ENCODE results near the gene PLCG2. TPM values are rescaled to one million over a fixed set of nuclear protein-coding genes. Genes with fewer than 3 reads are reported as not detected.

PLCG2 gene
- total RNA-seq, 1 experiment from 2014 or later, result 6.0 TPM

DNA sequence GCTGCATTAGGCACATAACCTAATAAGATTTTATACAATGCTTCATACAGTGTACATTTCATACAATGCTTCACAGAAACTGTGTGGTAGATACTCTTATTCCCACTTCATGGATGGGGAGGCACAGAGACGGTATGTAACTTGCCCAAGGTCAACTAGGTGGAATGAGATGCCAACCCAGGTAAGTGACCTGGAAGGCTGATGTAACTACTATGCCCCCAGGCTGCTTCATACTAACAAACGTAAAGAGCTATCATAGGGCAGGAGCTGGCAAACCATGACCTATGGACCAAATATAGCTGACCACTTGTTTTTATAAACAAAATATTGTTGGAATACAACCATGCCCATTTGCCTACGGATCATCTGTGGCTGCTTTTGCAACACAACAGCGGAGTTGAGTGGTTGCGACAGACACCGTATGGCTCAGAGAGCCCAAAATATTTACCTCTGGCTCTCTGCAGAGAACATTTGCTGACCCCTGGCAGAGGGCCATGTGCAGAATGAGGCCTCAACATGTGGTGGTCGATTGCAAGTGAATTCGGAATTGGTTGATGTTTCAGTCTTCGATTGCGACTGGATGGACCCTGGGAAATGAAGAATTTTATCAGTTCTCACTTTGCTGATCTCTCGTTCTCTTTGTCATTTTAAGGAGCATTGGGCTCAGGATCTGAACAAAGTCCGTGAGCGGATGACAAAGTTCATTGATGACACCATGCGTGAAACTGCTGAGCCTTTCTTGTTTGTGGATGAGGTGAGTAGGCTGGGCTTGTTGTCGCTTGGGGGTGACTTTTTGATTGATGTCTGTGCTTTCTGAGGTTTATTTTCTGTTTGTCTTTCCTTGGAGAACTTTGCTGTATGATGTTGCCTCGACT lies 109.7 kb downstream of the PLCG2 start:
- H4K20me1 ChIP-seq (ENCODE audit: control insufficient read depth, insufficient read depth, insufficient read length), result no peaks in the 10 kb centered on the region
- H3K18ac ChIP-seq (ENCODE audit: insufficient read length, low read depth, low read length), result no peak overlapping the region
- WGBS (ENCODE audit: extremely low coverage, insufficient read length, low lambda C conversion rate), result no CpG with 5 or more reads among the region's 16 CpGs
- no peak overlapping the region for H3K27ac ChIP-seq (ENCODE audit: insufficient read length, low read depth, low read length)
- H3K4me3 Mint-ChIP-seq, result no peak overlapping the region
- no peak for DNase-seq
- no peaks in the 10 kb centered on the region for H3K9me3 ChIP-seq (ENCODE audit: control insufficient read depth, low read depth, low read length)
- H3K23ac ChIP-seq (ENCODE audit: insufficient read length, low read depth, low read length), result no peak overlapping the region
- no peaks in the 10 kb centered on the region; the same call in 1 of the 2 replicates for H3K4me1 ChIP-seq (ENCODE audit: insufficient read depth, low read length)
- H3K36me3 Mint-ChIP-seq (ENCODE audit: insufficient read depth in 1 of 3, low read depth in 3 of 3), result no peaks in the 10 kb centered on the region
- H3K14ac ChIP-seq (ENCODE audit: insufficient read depth, low read length), result no peak overlapping the region
- peaks cover 0 to 5% of the 10 kb centered on the region in 2 experiments; a peak in 2 of 4 replicates for H3K4me1 Mint-ChIP-seq
- no peak overlapping the region for H3K4me2 ChIP-seq (ENCODE audit: insufficient read depth, insufficient read length, low read length)
- H3K27ac Mint-ChIP-seq, result no peak overlapping the region; a peak in 1 of 7 replicates
- no peaks in the 10 kb centered on the region; the same call in 1 of the 2 replicates for H3K27me3 Mint-ChIP-seq (ENCODE audit: low read depth)
- no peaks in the 10 kb centered on the region; a peak in 1 of 5 replicates for H3K9me3 Mint-ChIP-seq
- H3K79me1 ChIP-seq (ENCODE audit: insufficient read depth, low read depth, low read length, poor library complexity, severe bottlenecking), result no peaks in the 10 kb centered on the region
- H4K8ac ChIP-seq (replicated peaks; ENCODE audit: insufficient read length, low read depth, low read length), result no peak overlapping the region
- H2BK20ac ChIP-seq (ENCODE audit: low read depth, low read length, poor library complexity, severe bottlenecking), result no peak overlapping the region
- H3K9ac ChIP-seq (ENCODE audit: extremely low read depth, insufficient read length, low read length), result no peak overlapping the region
- H4K91ac ChIP-seq (ENCODE audit: insufficient read length, low read depth, low read length), result no peak overlapping the region
- no peak overlapping the region for H2BK15ac ChIP-seq (ENCODE audit: low read depth, low read length)
- no peaks in the 10 kb centered on the region for H3K27me3 ChIP-seq (ENCODE audit: insufficient read depth, low read length)
- TF ChIP-seq, protein P1, sequence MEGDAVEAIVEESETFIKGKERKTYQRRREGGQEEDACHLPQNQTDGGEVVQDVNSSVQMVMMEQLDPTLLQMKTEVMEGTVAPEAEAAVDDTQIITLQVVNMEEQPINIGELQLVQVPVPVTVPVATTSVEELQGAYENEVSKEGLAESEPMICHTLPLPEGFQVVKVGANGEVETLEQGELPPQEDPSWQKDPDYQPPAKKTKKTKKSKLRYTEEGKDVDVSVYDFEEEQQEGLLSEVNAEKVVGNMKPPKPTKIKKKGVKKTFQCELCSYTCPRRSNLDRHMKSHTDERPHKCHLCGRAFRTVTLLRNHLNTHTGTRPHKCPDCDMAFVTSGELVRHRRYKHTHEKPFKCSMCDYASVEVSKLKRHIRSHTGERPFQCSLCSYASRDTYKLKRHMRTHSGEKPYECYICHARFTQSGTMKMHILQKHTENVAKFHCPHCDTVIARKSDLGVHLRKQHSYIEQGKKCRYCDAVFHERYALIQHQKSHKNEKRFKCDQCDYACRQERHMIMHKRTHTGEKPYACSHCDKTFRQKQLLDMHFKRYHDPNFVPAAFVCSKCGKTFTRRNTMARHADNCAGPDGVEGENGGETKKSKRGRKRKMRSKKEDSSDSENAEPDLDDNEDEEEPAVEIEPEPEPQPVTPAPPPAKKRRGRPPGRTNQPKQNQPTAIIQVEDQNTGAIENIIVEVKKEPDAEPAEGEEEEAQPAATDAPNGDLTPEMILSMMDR (conservative IDR thresholded peaks at IDR 0.05), result no peak
- no peak overlapping the region for H4K5ac ChIP-seq (ENCODE audit: insufficient read length, low read depth, low read length)
- no peak overlapping the region for H2AK5ac ChIP-seq (ENCODE audit: insufficient read length, low read length)
- no peak overlapping the region for H3T11ph ChIP-seq (ENCODE audit: low read length)
- H2BK12ac ChIP-seq (ENCODE audit: insufficient read length, low read depth, low read length), result no peak overlapping the region
- no peaks in the 10 kb centered on the region for H3K23me2 ChIP-seq (ENCODE audit: insufficient read length, low read depth, low read length, poor library complexity, severe bottlenecking)
- no peak overlapping the region for H3K56ac ChIP-seq (ENCODE audit: insufficient read length, low read depth, low read length)
- no peaks in the 10 kb centered on the region for H3K79me2 ChIP-seq (ENCODE audit: insufficient read depth, low read length)
- no peak overlapping the region for H2BK120ac ChIP-seq (ENCODE audit: low read depth, low read length, poor library complexity, severe bottlenecking)
- H2BK5ac ChIP-seq (ENCODE audit: insufficient read length, low read length), result no peak overlapping the region
- H2AFZ ChIP-seq (ENCODE audit: low read length), result no peak overlapping the region
- no peak overlapping the region for H3K4ac ChIP-seq (ENCODE audit: low read depth, low read length)
